ENCODE data around the gene ACTMAP. TPM values are rescaled to one million over a fixed set of nuclear protein-coding genes. Genes with fewer than 3 reads are reported as not detected.
"Not testable (repeated sequence)": the region's sequence is repeated elsewhere in the genome, so short reads cannot be mapped to it uniquely, and the experiment has no call there.

Gene ACTMAP
- total and polyA plus RNA-seq, 4 donors = 1.6 to 16.3 (median 6.2) TPM

GRCh38 chr19:40786060-40787037 lies 36.1 kb upstream of the ACTMAP start:
- H3K36me3 ChIP-seq (ENCODE audit: control insufficient read depth, insufficient read depth, low read length) = peaks cover 63% of the 10 kb centered on the region
- 91% methylated on average over 20 of the region's 25 CpGs for WGBS (ENCODE audit: insufficient coverage)
- no peak overlapping the region for H3K4me3 ChIP-seq (ENCODE audit: low read depth, low read length)
- no peaks in the 10 kb centered on the region for H3K27me3 ChIP-seq (ENCODE audit: control insufficient read depth, insufficient read depth, low read length)
- no peak overlapping the region for H3K27ac ChIP-seq (ENCODE audit: low read depth, low read length)
- no peaks in the 10 kb centered on the region for H3K9me3 ChIP-seq (ENCODE audit: control insufficient read depth, insufficient read depth, low read length)
- no peak for DNase-seq (ENCODE audit: low read depth in 4 of 6, low spot score in 6 of 6)
- H3K4me1 ChIP-seq (ENCODE audit: control insufficient read depth, insufficient read depth, low read length) = peaks cover 3% of the 10 kb centered on the region

DNA sequence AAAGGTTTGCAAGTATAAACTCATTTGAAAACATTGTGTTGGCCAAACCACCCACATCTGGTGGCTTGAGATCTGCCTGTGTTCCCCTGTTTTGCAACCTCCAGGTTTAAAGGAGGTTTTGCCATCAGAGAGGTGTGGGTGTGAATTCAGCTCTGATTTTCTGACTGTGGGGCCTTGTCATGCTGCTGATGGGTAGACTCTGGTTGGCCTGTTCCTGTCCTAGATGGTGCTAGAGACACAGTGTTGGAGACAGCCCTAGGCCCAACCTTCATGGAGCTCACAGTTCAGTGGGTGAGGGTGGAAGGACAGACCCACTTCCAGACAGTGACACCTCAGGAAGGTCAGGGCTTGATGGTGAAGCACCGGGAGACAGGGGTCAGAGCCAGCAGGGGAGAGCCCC lies 35.2 kb upstream of the ACTMAP start:
- H3K27ac ChIP-seq (ENCODE audit: low read depth, low read length) = no peak overlapping the region
- H3K36me3 ChIP-seq (ENCODE audit: control insufficient read depth, insufficient read depth, low read length) = peaks cover 64% of the 10 kb centered on the region
- no peak for DNase-seq (ENCODE audit: low read depth in 4 of 6, low spot score in 6 of 6)
- WGBS (ENCODE audit: insufficient coverage) = 67% methylated on average over 1 of the region's 1 CpG
- no peak overlapping the region for H3K4me3 ChIP-seq (ENCODE audit: low read depth, low read length)
- H3K4me1 ChIP-seq (ENCODE audit: control insufficient read depth, insufficient read depth, low read length) = no peaks in the 10 kb centered on the region
- no peaks in the 10 kb centered on the region for H3K9me3 ChIP-seq (ENCODE audit: control insufficient read depth, insufficient read depth, low read length)
- H3K27me3 ChIP-seq (ENCODE audit: control insufficient read depth, insufficient read depth, low read length) = no peaks in the 10 kb centered on the region

GRCh38 chr19:40784146-40784545 lies 33.9 kb upstream of the ACTMAP start:
- WGBS (ENCODE audit: insufficient coverage) = no CpG with 5 or more reads among the region's 2 CpGs
- not testable (repeated sequence) for H3K4me3 ChIP-seq (ENCODE audit: low read depth, low read length)

GRCh38 chr19:40783711-40784110 lies 33.4 kb upstream of the ACTMAP start:
- no peak overlapping the region for H3K27ac ChIP-seq (ENCODE audit: low read depth, low read length)
- H3K4me1 ChIP-seq (ENCODE audit: control insufficient read depth, insufficient read depth, low read length) = peaks cover 5% of the 10 kb centered on the region
- H3K9me3 ChIP-seq (ENCODE audit: control insufficient read depth, insufficient read depth, low read length) = no peaks in the 10 kb centered on the region
- H3K36me3 ChIP-seq (ENCODE audit: control insufficient read depth, insufficient read depth, low read length) = peaks cover 58% of the 10 kb centered on the region
- DNase-seq (ENCODE audit: low read depth in 4 of 6, low spot score in 6 of 6) = no peak
- WGBS (ENCODE audit: insufficient coverage) = 91% methylated on average over 5 of the region's 14 CpGs
- no peaks in the 10 kb centered on the region for H3K27me3 ChIP-seq (ENCODE audit: control insufficient read depth, insufficient read depth, low read length)
- no peak overlapping the region for H3K4me3 ChIP-seq (ENCODE audit: low read depth, low read length)

More at GRCh38 chr19:40784146-40784545, 33.9 kb upstream of the ACTMAP start:
- not testable (repeated sequence) for H3K9me3 ChIP-seq (ENCODE audit: control insufficient read depth, insufficient read depth, low read length); H3K27me3 ChIP-seq (ENCODE audit: control insufficient read depth, insufficient read depth, low read length); H3K4me1 ChIP-seq (ENCODE audit: control insufficient read depth, insufficient read depth, low read length); DNase-seq (ENCODE audit: low read depth in 4 of 6, low spot score in 6 of 6); H3K27ac ChIP-seq (ENCODE audit: low read depth, low read length)
- peaks cover 61% of the 10 kb centered on the region for H3K36me3 ChIP-seq (ENCODE audit: control insufficient read depth, insufficient read depth, low read length)

GRCh38 chr19:40781140-40781539 lies 30.9 kb upstream of the ACTMAP start:
- Histone ChIP-seq H3K9me3 (ENCODE audit: control insufficient read depth, insufficient read depth, low read length) (no peaks in the 10 kb centered on the region), H3K4me1 (ENCODE audit: control insufficient read depth, insufficient read depth, low read length) (peaks cover 20% of the 10 kb centered on the region), H3K27ac (ENCODE audit: low read depth, low read length) (no peak overlapping the region), H3K27me3 (ENCODE audit: control insufficient read depth, insufficient read depth, low read length) (no peaks in the 10 kb centered on the region), H3K4me3 (ENCODE audit: low read depth, low read length) (no peak overlapping the region), H3K36me3 (ENCODE audit: control insufficient read depth, insufficient read depth, low read length) (peaks cover 37% of the 10 kb centered on the region)
- WGBS (ENCODE audit: insufficient coverage) = 100% methylated on average over 4 of the region's 7 CpGs
- no peak for DNase-seq (ENCODE audit: low read depth in 4 of 6, low spot score in 6 of 6)

DNA sequence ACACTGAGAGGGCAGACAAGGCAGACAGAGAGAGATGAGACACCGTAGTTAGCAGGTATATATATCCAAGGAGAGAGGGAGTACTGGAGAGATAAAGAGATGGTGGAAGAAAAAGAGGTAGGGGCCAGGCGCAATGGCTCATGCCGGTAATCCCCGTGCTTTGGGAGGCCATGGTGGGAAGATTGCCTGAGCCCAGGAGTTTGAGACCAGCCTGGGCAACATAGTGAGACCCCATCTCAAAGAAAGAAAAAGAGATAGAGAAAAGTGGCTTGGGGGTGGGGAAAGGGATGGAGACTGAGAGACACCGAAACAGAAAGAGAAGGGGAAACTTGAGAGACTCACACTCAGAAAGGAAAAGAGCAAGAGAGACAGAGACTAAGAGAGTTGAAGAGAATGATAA lies 30.3 kb upstream of the ACTMAP start:
- DNase-seq (ENCODE audit: low read depth in 4 of 6, low spot score in 6 of 6) = no peak
- H3K9me3 ChIP-seq (ENCODE audit: control insufficient read depth, insufficient read depth, low read length) = no peaks in the 10 kb centered on the region
- no peaks in the 10 kb centered on the region for H3K27me3 ChIP-seq (ENCODE audit: control insufficient read depth, insufficient read depth, low read length)
- WGBS (ENCODE audit: insufficient coverage) = 94% methylated on average over 5 of the region's 5 CpGs
- H3K4me1 ChIP-seq (ENCODE audit: control insufficient read depth, insufficient read depth, low read length) = peaks cover 24% of the 10 kb centered on the region
- peaks cover 33% of the 10 kb centered on the region for H3K36me3 ChIP-seq (ENCODE audit: control insufficient read depth, insufficient read depth, low read length)
- no peak overlapping the region for H3K27ac ChIP-seq (ENCODE audit: low read depth, low read length)
- no peak overlapping the region for H3K4me3 ChIP-seq (ENCODE audit: low read depth, low read length)

DNA sequence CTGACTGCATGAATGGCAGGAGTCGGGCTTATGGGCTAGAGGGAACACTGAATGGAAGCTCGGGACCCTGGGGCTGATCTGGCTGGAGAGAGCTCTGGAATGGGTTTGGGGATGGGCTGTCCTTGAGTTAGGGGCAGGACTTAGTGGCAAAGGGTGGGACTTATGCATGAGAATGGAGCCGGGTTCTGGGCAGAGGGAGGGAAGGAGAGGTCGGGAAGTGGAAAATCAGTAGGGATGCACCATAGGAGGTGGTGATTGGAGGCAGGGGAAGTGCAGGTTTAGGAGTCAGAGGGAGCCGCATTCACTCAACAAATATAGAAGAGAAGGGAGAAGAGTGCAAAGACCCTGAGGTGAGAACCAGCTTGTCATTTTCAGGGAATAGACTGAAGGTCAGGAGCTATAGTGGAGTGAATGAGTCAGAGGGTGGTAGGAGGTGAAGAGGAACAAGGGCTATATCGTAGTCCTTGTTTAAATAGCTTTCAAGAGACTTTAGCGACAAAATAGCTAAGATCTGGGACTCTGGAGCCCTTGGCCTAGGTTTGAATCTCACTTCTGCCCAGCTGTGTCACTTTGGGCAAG lies 28.5 kb upstream of the ACTMAP start:
- Histone ChIP-seq H3K9me3 (ENCODE audit: control insufficient read depth, insufficient read depth, low read length) (no peaks in the 10 kb centered on the region), H3K27me3 (ENCODE audit: control insufficient read depth, insufficient read depth, low read length) (no peaks in the 10 kb centered on the region), H3K36me3 (ENCODE audit: control insufficient read depth, insufficient read depth, low read length) (peaks cover 20% of the 10 kb centered on the region), H3K4me1 (ENCODE audit: control insufficient read depth, insufficient read depth, low read length) (peaks cover 36% of the 10 kb centered on the region), H3K27ac (ENCODE audit: low read depth, low read length) (peak overlapping the region; percentile 96), H3K4me3 (ENCODE audit: low read depth, low read length) (peak overlapping the region; percentile 69)
- peak in 1 of 6 donors; percentile 8 for DNase-seq (ENCODE audit: low read depth in 4 of 6, low spot score in 6 of 6)
- 7% methylated on average over 7 of the region's 7 CpGs for WGBS (ENCODE audit: insufficient coverage)

- Histone ChIP-seq H3K9me3 (ENCODE audit: control insufficient read depth, insufficient read depth, low read length) (no peaks in the 10 kb centered on the region), H3K27ac (ENCODE audit: low read depth, low read length) (peak within 1 kb of the TSS; percentile 100), H3K4me3 (ENCODE audit: low read depth, low read length) (peak within 1 kb of the TSS; percentile 69), H3K36me3 (ENCODE audit: control insufficient read depth, insufficient read depth, low read length) (peaks cover 19% of the 10 kb centered on the region), H3K27me3 (ENCODE audit: control insufficient read depth, insufficient read depth, low read length) (no peaks in the 10 kb centered on the region), H3K4me1 (ENCODE audit: control insufficient read depth, insufficient read depth, low read length) (peaks cover 36% of the 10 kb centered on the region)
- peak; percentile 96 to 100 (median 100) for DNase-seq (ENCODE audit: low read depth in 4 of 6, low spot score in 6 of 6)
- WGBS (ENCODE audit: insufficient coverage) = under 1% methylated on average over 56 of the region's 56 CpGs
Measured at GRCh38 chr19:40777937-40778705, 27.8 kb upstream of the ACTMAP start, which contains the start of gene RAB4B. Gene RAB4B, plus strand, starts transcription at chr19:40778247. Its CDS starts 129 bp downstream, at chr19:40778376.

DNA sequence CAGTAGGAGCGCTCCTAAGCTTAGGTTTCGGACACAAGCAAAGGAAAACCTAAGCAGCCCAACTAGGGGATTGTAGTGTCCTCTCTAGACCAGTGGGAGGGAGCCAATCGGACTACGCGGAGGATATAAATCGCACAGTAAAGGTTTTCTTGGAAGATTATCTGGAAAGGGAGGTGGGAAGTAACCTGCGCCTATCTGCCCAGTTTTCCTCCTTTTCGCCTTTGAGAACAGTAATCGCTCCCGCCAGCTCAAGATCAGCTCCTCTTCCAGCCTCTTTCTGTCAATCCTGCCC lies 27.3 kb upstream of the ACTMAP start:
- WGBS (ENCODE audit: insufficient coverage) = 0% methylated on average over 4 of the region's 10 CpGs
- Histone ChIP-seq H3K4me3 (ENCODE audit: low read depth, low read length) (peak overlapping the region; percentile 69), H3K27me3 (ENCODE audit: control insufficient read depth, insufficient read depth, low read length) (no peaks in the 10 kb centered on the region), H3K9me3 (ENCODE audit: control insufficient read depth, insufficient read depth, low read length) (no peaks in the 10 kb centered on the region), H3K4me1 (ENCODE audit: control insufficient read depth, insufficient read depth, low read length) (peaks cover 36% of the 10 kb centered on the region), H3K36me3 (ENCODE audit: control insufficient read depth, insufficient read depth, low read length) (peaks cover 19% of the 10 kb centered on the region), H3K27ac (ENCODE audit: low read depth, low read length) (peak overlapping the region; percentile 100)
- DNase-seq (ENCODE audit: low read depth in 4 of 6, low spot score in 6 of 6) = no peak

Measured in spinal cord (tissue), 10 donors.